T-helper 17 cell (primary cell): ENCODE measurements around the gene VMP1. TPM values are rescaled to one million over a fixed set of nuclear protein-coding genes. Genes with fewer than 3 reads are reported as not detected.
"Not testable (repeated sequence)": the region's sequence is repeated elsewhere in the genome, so short reads cannot be mapped to it uniquely, and the experiment has no call there.

ENCODE experiments used
- ATAC-seq: fragments of 150-1000 bp; cut with Tn5 transposase; 2 replicates; pipeline ENCODE4 v1.10.0; 2021; ENCODE audit warnings: mild to moderate bottlenecking, moderate library complexity
- DNase-seq, 3 donors: peaks; one replicate each; pipeline versions ENCODE4 v3.0.0 to v3.0.0-alpha.2; 2020 to 2021
- H3K9me3 ChIP-seq: one replicate; pipeline ENCODE4 v1.7.0; 2013; ENCODE audit warnings: low read length, mild to moderate bottlenecking; ENCODE audit not compliant: control insufficient read depth, poor library complexity, severe bottlenecking
- H3K27ac Mint-ChIP-seq: one replicate; pipeline ENCODE4 v1.8.0; 2022; ENCODE audit warnings: mild to moderate bottlenecking, moderate library complexity, mixed read lengths
- H3K27me3 Mint-ChIP-seq: one replicate; pipeline ENCODE4 v1.8.0; 2022; ENCODE audit warnings: mixed read lengths
- H3K36me3 Mint-ChIP-seq: one replicate; pipeline ENCODE4 v1.8.0; 2022; ENCODE audit warnings: low read depth, mixed read lengths
- H3K4me1 Mint-ChIP-seq: one replicate; pipeline ENCODE4 v1.8.0; 2022; ENCODE audit warnings: mild to moderate bottlenecking, mixed read lengths
- H3K4me3 Mint-ChIP-seq: one replicate; pipeline ENCODE4 v1.8.0; 2022; ENCODE audit warnings: mild to moderate bottlenecking, moderate library complexity, mixed read lengths
- total RNA-seq, 4 donors: library from RNA in 2 of 4; stranded (reverse) in 2 of 4; gene quantifications; one replicate each; pipeline ENCODE4 v1.2.3 and lab custom pipeline; 2022 to 2026

The VMP1 gene
- total RNA-seq, 2 donors from 2014 or later = 132 to 159 TPM

GRCh38 chr17:59815965-59816364 lies 108.5 kb downstream of the VMP1 start:
- no peak overlapping the region for H3K4me3 Mint-ChIP-seq
- no peak for DNase-seq
- no peaks in the 10 kb centered on the region for H3K27me3 Mint-ChIP-seq
- H3K9me3 ChIP-seq = no peaks in the 10 kb centered on the region
- H3K27ac Mint-ChIP-seq = no peak overlapping the region
- ATAC-seq = no peak
- peaks cover 12% of the 10 kb centered on the region for H3K4me1 Mint-ChIP-seq
- peaks cover 14% of the 10 kb centered on the region for H3K36me3 Mint-ChIP-seq

DNA sequence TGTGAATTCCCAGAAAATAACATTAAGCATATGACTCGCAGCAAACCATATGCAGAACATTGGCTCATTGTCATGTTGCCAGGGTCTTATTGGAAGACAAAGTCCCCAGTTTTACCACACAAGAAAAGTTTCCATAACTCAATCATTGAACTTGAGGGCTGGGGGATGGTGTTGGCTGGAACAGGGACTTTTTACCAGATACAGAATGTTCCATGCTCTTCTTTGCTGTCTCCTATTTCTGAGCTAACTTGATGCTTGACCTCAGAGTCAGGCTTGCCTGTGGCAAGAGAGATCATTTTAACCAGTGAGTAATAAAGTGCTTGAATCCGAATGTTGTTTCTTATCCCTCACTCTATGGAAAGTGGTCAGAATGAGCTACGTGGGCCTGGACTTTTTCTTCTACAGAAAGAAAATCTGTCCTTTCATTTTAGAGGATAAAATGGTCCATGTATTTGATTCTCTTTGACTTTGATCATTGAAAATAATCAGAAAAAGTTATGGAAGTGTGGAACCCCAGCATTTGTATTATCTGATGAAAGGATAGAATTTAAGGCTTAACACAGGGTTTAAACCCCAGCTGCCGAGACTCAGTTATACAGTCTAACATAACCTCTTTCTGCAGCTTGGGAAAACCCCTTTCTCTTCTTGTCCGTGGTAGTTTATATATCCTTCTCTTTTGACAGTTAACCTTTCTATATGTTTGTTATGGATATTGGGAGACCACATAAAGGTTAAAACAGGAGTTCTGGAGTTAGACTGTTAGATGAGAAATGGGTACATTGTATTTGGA lies 118.3 kb downstream of the VMP1 start:
- Mint-ChIP-seq H3K36me3 (no peaks in the 10 kb centered on the region), H3K4me3 (peak overlapping the region; percentile 74), H3K4me1 (peaks cover 37% of the 10 kb centered on the region), H3K27me3 (no peaks in the 10 kb centered on the region), H3K27ac (peak overlapping the region; percentile 96)
- DNase-seq (no peak), ATAC-seq (peak; percentile 63)
- H3K9me3 ChIP-seq = peaks cover 4% of the 10 kb centered on the region

- ATAC-seq = no peak
Measured at GRCh38 chr17:59826706-59827453, 119.4 kb downstream of the VMP1 start.

DNA sequence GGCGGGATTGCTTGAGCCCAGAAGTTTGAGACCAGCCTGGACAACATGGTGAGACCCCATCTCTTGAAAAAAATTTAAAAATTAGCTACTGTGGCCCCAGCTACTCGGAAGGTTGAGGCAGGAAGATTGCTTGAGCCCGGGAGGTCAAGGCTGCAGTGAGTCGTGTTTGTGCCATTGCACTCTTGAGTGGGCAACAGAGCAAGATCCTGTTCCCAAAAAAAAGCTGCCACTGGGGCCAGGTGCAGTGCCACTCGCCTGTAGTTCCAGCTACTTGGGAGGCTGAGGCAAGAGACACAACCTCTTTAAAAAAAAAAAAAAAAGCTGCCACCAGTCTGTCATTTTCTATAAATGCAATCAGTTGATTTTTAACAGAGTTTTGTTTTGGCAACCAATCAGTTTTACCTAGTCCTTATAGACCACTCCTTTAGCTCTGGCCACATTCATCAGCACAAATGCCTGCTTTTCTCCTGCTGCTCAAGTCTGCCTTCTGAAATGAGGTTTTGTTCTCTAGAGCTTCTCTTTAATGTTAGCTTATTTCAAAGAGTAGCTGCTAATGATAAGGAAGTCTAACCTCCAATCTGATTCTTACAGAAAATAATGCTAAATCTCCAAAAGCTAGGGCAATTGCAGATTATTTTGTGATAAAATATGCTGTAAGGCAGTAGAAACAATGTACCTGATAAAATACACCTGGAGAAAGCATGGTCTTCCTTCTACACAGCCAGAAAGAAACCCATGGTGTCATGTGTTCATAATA lies 120.4 kb downstream of the VMP1 start:
- H3K4me1 Mint-ChIP-seq = peaks cover 42% of the 10 kb centered on the region
- peak overlapping the region; percentile 84 for H3K4me3 Mint-ChIP-seq
- peaks cover 4% of the 10 kb centered on the region for H3K9me3 ChIP-seq
- H3K27ac Mint-ChIP-seq = peak overlapping the region; percentile 96
- peak; percentile 46 for ATAC-seq
- no peaks in the 10 kb centered on the region for H3K27me3 Mint-ChIP-seq
- H3K36me3 Mint-ChIP-seq = no peaks in the 10 kb centered on the region
- no peak for DNase-seq

More at GRCh38 chr17:59826706-59827453, 119.4 kb downstream of the VMP1 start:
- peaks cover 39% of the 10 kb centered on the region for H3K4me1 Mint-ChIP-seq
- H3K36me3 Mint-ChIP-seq = no peaks in the 10 kb centered on the region
- H3K9me3 ChIP-seq = peaks cover 4% of the 10 kb centered on the region
- peak overlapping the region; percentile 74 for H3K4me3 Mint-ChIP-seq
- no peaks in the 10 kb centered on the region for H3K27me3 Mint-ChIP-seq
- DNase-seq = no peak
- peak overlapping the region; percentile 96 for H3K27ac Mint-ChIP-seq

DNA sequence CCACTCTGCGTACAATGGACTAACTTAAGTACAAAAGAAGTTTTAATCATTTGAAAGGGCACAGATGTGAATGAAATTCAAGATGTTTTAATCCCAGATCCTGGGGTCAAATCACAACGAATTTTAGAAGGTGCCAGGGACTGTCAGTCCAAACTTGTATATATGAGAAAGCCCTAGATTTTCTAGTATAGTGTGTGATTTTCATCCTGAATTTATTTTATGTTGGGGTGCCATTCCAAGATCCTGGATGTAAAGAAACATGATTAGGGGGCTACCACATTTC lies 121.0 kb downstream of the VMP1 start:
- H3K4me1 Mint-ChIP-seq = peaks cover 45% of the 10 kb centered on the region
- peak overlapping the region; percentile 96 for H3K27ac Mint-ChIP-seq
- no peaks in the 10 kb centered on the region for H3K36me3 Mint-ChIP-seq
- peak overlapping the region; percentile 84 for H3K4me3 Mint-ChIP-seq
- ATAC-seq (no peak), DNase-seq (no peak)
- peaks cover 4% of the 10 kb centered on the region for H3K9me3 ChIP-seq
- H3K27me3 Mint-ChIP-seq = no peaks in the 10 kb centered on the region

DNA sequence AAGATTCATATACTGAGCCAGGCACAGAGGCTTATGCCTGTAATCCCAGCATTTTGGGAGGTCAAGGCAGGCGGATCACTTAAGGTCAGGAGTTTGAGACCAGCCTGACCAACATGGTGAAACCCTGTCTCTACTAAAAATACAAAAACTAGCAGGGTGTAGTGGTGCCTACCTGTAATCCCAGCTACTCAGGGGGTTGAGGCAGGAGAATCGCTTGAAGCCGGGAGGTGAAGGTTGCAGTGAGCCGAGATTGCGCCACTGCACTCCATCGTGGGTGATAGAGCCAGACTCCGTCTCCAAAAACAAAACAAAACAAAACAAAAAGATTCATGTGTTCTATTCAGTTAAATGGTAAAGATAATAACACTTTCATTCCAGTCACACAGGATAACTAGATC lies 121.4 kb downstream of the VMP1 start:
- H3K27me3 Mint-ChIP-seq, H3K36me3 Mint-ChIP-seq, H3K9me3 ChIP-seq, DNase-seq: not testable (repeated sequence)
- H3K4me3 Mint-ChIP-seq = peak overlapping the region; percentile 84
- peaks cover 45% of the 10 kb centered on the region for H3K4me1 Mint-ChIP-seq
- peak; percentile 43 for ATAC-seq
- H3K27ac Mint-ChIP-seq = peak overlapping the region; percentile 96

DNA sequence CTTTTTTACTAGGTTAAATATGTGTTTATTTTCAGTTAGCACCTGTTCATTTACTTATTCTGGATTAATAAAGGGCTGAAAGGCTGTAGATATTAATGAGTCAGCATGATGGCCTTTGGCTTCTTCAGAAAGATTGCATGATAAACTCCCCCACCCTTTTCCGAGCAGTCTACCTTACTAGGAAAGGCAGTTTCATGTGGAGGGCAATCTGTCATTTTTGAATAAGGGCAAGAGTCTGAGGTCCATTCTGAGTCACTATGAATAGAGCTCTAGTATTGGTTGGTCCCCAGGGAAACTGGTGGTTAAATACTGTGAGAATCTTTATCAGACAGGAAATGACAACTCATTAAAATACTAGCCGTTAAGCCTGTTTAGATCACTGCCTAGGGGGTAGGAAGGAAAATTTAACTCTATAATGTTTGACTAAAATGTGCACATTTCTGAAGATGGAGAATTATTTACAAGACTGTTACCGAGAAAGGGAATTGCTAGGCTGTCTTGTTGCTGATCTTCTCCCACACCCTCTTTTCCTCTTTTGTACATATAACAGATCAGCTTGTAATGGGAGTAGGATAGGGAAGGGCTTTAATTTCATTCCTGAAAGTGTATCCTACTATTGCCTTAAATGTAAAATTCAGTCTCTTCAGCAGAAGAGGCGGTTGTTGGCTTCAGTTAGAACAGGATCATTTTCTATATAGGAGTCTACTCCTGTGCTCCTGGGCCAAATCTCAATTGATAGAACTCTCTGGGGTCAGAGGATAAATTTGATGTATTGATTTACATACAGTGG lies 122.0 kb downstream of the VMP1 start:
- peaks cover 45% of the 10 kb centered on the region for H3K4me1 Mint-ChIP-seq
- H3K9me3 ChIP-seq = peaks cover 4% of the 10 kb centered on the region
- H3K36me3 Mint-ChIP-seq = no peaks in the 10 kb centered on the region
- peak overlapping the region; percentile 84 for H3K4me3 Mint-ChIP-seq
- no peak for DNase-seq
- peak overlapping the region; percentile 96 for H3K27ac Mint-ChIP-seq
- peak; percentile 62 for ATAC-seq
- H3K27me3 Mint-ChIP-seq = no peaks in the 10 kb centered on the region

DNA sequence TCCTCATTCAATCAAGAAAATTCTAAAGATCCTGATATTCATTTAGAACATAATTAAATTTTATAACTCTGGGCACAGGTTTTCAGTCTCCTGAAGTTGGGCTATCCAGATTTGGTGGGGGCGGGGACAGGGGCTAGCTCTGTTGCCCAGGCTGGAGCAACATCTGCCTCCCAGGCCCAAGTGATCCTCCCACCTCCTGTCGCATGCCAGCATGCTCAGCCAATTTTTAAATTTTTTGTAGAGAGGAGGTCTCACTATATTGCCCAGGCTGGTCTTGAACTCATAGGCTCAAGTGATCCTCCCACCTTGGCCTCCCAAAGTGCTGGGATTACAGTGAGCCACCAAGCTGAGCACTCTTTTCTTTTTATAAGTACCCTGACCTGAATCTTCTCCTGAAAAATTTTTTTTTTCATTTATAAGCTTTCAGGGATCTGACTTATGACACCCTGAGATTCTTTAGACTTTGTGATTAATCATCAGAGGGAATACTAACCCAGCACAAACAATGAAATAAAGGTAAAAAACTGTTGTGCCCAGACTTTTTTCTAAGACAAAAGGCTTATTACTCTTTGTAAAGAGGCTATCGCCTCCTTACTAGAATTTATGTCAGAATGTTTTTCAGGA lies 122.7 kb downstream of the VMP1 start:
- Mint-ChIP-seq H3K36me3 (no peaks in the 10 kb centered on the region), H3K27me3 (no peaks in the 10 kb centered on the region), H3K27ac (peak overlapping the region; percentile 96), H3K4me1 (peaks cover 45% of the 10 kb centered on the region), H3K4me3 (peak overlapping the region; percentile 84)
- ATAC-seq (no peak), DNase-seq (no peak)
- H3K9me3 ChIP-seq = peaks cover 4% of the 10 kb centered on the region

DNA sequence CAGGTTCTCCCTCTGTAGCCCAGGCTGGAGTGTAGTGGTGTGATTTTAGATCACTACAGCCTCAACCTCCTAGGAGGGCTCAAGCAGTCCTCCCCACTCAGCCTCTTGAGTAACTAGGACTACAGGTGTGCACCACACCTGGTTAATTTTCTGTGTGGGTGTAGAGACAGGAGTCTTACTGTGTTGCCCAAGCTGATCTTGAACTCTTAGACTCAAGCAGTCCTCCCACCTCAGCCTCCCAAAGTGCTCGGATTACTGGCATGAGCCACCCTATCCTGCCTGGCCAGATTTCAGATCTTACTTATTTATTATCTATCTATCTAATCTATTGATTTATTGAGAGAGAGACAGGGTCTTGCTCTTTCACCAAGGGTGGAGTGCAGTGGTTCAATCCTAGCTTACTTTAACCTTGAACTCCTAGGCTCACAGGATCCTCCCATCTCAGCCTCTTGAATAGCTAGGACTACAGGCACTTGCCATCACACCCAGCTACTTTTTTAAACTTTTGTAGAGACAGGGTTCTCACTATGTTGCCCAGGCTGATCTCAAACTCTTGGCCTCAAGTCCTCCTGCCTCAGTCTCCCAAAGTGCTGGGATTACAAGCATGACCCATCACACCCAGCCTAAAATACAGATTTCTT lies 123.5 kb downstream of the VMP1 start:
- peak overlapping the region; percentile 96 for H3K27ac Mint-ChIP-seq
- DNase-seq (no peak), ATAC-seq (no peak)
- no peaks in the 10 kb centered on the region for H3K27me3 Mint-ChIP-seq
- H3K9me3 ChIP-seq = peaks cover 4% of the 10 kb centered on the region
- H3K36me3 Mint-ChIP-seq = no peaks in the 10 kb centered on the region
- no peak overlapping the region for H3K4me3 Mint-ChIP-seq
- H3K4me1 Mint-ChIP-seq = peaks cover 38% of the 10 kb centered on the region

GRCh38 chr17:59832883-59833379 lies 125.5 kb downstream of the VMP1 start:
- Mint-ChIP-seq H3K27me3 (no peaks in the 10 kb centered on the region), H3K27ac (peak overlapping the region; percentile 62), H3K4me3 (no peak overlapping the region), H3K36me3 (peaks cover 2% of the 10 kb centered on the region), H3K4me1 (peaks cover 35% of the 10 kb centered on the region)
- ATAC-seq (no peak), DNase-seq (no peak)
- H3K9me3 ChIP-seq = no peaks in the 10 kb centered on the region

DNA sequence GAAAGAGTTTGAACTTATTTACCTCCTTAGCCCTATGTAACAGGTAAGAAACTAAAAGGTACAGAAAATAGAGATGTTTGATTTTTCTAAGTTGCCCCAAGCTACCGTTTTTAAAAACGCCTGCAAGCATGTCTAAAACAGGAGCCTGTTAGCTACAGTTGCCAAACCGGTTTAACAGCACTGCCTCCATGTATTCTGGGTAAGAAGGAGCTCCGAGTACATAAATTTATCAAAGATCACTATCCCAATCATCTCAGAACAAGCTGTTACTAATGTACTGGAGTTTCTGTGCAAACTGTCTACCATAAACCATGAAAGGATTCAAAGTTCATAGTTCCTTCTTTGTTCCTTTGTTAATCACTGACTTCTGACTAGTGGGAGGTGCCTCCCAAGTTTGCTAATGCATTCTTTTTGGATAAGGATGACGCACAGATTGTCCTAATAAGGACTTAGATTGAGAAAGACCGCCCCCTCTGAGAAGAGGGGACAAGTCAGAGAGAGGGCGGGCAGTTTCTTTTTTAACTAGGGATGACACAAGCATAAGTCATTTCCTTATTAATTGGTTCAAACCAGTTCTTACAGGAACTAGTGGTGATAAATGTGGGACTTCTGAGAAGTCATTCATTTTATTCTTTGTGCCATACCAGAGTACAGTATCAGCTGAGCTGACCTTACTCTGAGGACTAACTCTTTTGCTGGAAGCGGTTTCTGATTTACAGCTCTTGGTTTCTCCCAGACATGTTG lies 130.0 kb downstream of the VMP1 start:
- peak overlapping the region; percentile 99 for H3K4me3 Mint-ChIP-seq
- H3K27ac Mint-ChIP-seq = peak overlapping the region; percentile 99
- H3K27me3 Mint-ChIP-seq = no peaks in the 10 kb centered on the region
- peaks cover 18% of the 10 kb centered on the region for H3K9me3 ChIP-seq
- H3K4me1 Mint-ChIP-seq = peaks cover 35% of the 10 kb centered on the region
- H3K36me3 Mint-ChIP-seq = peaks cover 16% of the 10 kb centered on the region
- ATAC-seq = peak; percentile 88
- DNase-seq = peak; percentile 28 to 55 (median 42)
